Stomach smooth muscle (tissue), 2 donors: ENCODE measurements around the gene KARS1.

Experiments used
- H3K27ac ChIP-seq: one replicate; pipeline ENCODE4 v1.7.0; 2013; ENCODE audit warnings: mild to moderate bottlenecking, low read length, inconsistent platforms
- H3K27me3 ChIP-seq, 2 donors: one replicate each; pipeline ENCODE4 v1.7.0; 2013; ENCODE audit warnings: low read length in 2 of 2; ENCODE audit not compliant: insufficient read depth in 2 of 2, control insufficient read depth in 1 of 2
- H3K36me3 ChIP-seq, 2 donors: one replicate each; pipeline ENCODE4 v1.7.0; 2013; ENCODE audit warnings: low read length in 2 of 2; ENCODE audit not compliant: control insufficient read depth in 2 of 2, insufficient read depth in 2 of 2
- H3K4me1 ChIP-seq: one replicate; pipeline ENCODE4 v1.7.0; 2013; ENCODE audit warnings: low read length; ENCODE audit not compliant: control insufficient read depth, insufficient read depth
- H3K4me3 ChIP-seq, 2 donors: one replicate each; pipeline ENCODE4 v1.7.0; 2013; ENCODE audit warnings: low read length in 2 of 2
- H3K9ac ChIP-seq, 2 donors: one replicate each; pipeline ENCODE4 v1.7.0; 2013; ENCODE audit warnings: low read length in 2 of 2, mild to moderate bottlenecking in 1 of 2
- H3K9me3 ChIP-seq, 2 donors: one replicate each; pipeline ENCODE4 v1.7.0; 2013; ENCODE audit warnings: low read length in 2 of 2; ENCODE audit not compliant: control insufficient read depth in 2 of 2
- donor health status: healthy.
- donor health status: Pancreatic carcinoma.

Gene KARS1

DNA sequence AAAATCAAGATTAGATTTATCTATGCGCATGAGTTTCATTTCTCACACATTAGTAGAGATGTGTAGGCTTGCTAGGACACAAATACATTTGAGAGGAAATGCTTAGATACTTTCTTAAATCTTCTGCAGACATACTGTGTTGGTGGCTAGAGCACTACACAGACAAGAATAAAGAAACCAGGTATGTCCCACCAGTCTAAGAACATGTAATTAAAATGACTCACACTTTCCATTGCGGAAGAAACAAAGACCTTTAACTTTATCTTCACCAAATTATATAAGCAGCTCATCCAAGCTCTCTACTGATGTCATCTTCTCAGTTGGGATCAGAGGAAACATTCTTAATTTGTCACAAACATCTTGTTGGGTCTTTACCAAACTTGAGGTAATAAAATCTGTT lies 68.7 kb downstream of the KARS1 start:
- Histone ChIP-seq H3K9ac (no peak overlapping the region), H3K4me3 (no peak overlapping the region), H3K27me3 (no peaks in the 10 kb centered on the region), H3K9me3 (no peaks in the 10 kb centered on the region), H3K27ac (no peak overlapping the region), H3K4me1 (no peaks in the 10 kb centered on the region), H3K36me3 (peaks cover 33 to 48% of the 10 kb centered on the region in 2 donors)

DNA sequence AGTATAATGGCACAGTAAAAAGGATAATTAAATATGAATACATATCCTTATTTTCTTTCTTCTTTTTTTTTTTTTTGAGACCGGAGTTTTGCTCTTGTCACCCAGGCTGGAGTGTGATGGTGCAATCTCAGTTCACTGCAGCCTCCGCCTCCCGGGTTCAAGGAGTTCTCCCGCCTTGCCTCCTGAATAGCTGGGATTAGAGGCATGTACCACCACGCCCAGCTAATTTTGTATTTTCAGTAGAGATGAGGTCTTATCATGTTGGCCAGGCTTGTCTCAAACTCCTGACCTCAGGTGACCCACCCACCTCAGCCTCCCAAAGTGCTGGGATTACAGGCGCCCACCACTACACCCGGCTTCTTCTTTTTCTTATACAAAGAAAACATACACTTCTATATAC lies 69.3 kb downstream of the KARS1 start:
- Histone ChIP-seq H3K9ac (no peak overlapping the region), H3K4me1 (no peaks in the 10 kb centered on the region), H3K4me3 (no peak overlapping the region), H3K36me3 (peaks cover 38 to 54% of the 10 kb centered on the region in 2 donors), H3K27me3 (no peaks in the 10 kb centered on the region), H3K9me3 (no peaks in the 10 kb centered on the region), H3K27ac (no peak overlapping the region)
